ENCODE measurements around the gene KIAA0513.

The KIAA0513 gene

GRCh38 chr16:85092851-85093250, 65.3 kb downstream of the KIAA0513 start:
- DNase-seq: no peak

DNA sequence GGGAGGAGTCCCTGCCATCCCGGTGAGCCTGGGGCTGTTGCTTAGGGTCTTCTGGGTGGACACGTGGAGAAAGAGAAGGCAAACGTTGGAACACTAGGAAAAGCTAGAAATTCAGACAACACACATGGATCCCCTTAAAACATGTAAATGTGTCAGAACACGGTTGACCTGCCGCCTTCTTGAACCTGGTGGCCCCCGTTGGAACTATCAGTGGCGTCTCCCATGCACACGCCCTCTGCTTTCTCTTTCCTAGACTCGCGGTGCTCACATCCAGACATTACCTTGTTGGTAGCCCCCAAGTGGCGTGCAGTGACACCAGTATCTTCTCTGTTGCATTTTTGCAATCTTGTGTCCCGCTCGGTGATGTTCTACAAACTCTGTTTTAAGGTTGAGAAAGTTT, 66.1 kb downstream of the KIAA0513 start:
- no peak for DNase-seq

DNA sequence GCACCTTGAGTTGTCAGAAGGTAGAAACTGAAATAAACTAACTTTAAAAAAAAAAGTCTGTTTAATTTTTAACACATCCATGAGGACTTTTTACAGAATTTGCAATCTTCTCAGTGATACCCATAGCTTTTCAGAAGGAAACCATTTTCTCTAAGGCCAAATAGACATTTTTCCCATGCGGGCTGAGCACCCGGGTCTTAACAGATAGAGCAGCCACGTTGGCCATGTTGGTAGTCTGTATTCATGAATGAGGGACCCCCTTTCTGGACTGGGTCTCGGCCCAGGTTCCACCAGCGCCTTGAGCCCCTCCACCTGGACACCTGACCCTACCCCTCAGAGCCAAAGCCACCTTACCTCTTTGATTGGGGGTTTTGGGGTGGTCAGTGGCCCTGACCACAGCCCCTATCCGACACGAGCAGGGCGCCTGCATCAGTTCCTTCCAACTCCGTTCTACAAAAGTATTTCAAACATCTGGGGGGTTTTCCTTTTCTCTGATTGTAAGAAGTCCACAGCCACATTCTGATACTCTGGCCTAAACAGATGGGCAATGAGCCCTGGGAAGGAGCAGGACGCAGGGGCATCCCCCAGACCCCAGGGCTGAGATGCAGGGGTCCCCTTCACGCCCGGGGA, 66.7 kb downstream of the KIAA0513 start:
- no peak for DNase-seq

DNA sequence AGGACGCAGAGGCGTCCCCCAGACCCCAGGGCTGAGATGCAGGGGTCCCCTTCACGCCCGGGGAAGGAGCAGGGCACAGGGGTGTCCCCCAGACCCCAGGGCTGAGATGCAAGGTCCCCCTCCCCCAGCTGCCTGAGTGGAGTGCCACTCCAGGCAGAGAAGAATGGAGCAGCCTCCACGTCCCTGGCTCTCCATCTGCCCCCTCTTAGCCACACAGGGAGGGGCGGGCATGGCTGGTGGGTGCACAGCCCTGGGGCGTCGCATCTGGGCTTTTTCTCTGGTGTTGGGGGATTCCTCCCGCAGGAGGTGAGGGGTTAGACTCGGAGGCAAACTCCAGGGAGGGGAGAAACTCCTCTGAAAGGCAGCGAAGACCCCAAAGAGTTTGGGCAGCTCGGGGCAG, 67.2 kb downstream of the KIAA0513 start:
- no peak for DNase-seq

- no peak for DNase-seq
These were observed 69.3 kb downstream of the KIAA0513 start for GRCh38 chr16:85096921-85097320.

DNA sequence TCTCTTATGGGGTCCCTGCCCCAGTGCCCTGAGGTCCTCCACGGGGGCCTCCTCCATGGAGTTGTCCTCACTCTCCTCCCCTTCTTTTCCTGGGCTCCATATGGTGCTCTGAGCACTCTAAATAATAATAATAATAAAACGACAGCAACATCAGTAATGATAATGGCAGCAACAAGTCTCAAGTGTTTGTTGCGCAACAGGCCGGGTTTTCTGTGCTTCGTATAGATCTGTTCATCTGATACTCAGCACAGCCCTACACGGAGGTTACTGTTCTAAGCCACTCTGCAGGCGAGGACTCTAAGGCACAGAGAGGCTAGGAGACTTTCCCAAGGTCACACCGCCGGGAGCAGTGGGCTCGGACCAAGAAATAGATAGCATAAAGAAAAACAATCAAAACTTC, 71.0 kb downstream of the KIAA0513 start:
- no peak for DNase-seq

- DNase-seq: no peak
These were observed 72.7 kb downstream of the KIAA0513 start for GRCh38 chr16:85100265-85100664.

- DNase-seq: no peak
These were observed 74.5 kb downstream of the KIAA0513 start for GRCh38 chr16:85101956-85102630.

DNA sequence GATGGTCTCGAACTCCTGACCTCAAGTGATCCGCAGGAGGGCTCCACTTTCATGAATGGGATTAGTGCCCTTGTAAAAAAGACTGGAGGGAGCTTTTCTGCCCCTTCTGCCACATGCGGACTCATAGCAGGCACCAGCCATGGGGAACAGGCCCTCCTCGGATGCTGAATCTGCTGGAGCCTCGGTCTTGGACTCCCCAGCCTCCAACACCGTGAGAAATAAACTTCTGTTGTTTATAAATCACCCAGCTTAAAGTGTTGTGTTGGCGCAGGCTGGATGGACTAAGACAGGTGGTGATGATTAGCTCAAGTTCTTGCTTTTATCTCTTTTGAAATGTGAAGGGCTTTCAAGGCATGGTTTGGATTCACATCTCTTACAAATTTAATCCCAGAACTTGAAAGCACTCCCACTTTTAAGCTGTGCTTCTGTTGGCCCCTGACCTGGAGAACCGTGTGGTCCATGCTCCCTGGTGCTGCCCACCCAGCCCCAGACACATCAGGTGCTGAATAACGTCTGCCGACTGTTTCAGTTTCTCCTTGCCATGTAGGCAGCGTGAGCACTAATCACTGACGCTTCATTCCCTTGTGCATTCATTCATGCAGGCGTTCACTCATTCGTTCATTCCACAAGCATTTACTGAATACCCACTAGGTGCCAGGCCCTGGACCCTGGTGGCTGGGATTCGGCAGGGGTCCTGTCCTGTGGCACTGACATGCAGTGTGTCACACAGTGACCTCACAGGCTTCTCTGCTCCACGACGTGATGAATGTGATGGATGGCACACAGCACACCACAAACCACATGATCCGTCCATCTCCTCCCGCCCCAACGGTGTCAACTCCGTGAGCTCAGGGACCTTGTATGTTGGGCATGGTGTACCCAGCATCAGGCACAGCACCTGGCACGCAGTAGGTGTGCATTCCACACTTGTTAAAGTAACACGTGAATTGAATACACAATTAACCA, 75.8 kb downstream of the KIAA0513 start:
- no peak for DNase-seq

- DNase-seq: no peak
These were observed 76.6 kb downstream of the KIAA0513 start for GRCh38 chr16:85104147-85104546.

GRCh38 chr16:85104821-85105391, 77.3 kb downstream of the KIAA0513 start:
- DNase-seq: no peak

DNA sequence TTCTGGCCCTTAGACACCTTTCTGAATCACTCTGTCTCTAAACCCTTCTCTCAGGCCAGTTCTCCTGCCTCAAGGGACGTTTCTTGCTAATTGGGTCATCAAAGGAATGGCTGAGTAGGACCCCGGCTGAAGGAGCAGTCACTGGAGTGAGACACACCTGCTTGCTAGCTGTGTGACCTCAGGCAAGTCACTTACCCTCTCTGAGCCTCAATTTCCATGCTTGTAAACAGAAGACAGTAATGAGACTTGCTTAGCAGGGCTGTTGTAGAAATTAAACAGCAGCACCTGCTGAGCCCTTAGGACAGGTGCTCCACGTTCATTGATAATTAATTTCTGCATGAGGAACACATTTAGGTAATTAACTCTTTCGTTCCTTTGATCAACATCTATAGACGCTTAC, 77.9 kb downstream of the KIAA0513 start:
- DNase-seq: no peak

GRCh38 chr16:85107083-85107482, 79.5 kb downstream of the KIAA0513 start:
- DNase-seq: no peak

DNA sequence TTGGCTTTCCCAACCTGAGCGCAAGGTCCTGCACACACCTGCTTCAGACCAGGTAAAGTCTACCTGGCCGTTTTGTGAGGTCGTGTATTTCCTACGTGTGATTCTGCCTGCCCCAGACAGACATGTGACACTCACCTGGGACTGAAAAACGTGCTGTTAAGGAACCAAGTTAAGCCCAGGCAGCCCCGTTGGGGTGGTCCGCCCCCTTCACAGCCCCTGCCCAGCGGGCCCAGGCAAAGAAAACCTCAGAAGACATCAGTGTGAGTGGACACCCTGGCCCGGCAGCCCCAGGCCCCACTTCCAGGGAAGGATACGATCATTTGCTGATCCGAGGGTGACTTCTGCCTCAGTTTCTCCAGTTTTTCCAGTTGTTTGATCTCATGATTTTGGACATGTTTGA, 79.9 kb downstream of the KIAA0513 start:
- no peak for DNase-seq

DNA sequence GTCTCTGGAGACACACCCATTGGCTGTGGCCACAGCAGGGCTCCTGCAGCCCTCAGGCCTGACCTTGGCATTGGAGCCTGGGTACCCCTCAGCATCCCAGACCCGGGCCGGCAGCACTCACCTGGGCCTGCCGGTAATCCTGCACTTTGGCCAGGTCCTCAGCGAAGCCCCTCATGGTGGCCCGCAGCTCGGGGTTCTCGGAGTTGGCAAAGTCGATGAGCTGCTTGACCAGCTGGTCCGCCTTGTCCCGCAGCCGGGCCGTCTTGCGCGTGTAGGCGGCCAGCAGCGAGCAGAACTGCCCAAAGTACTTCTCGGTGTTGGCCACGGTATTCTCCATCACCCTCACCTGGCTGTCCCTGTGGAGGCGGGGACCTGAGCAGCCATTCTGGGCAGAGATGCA, 82.5 kb downstream of the KIAA0513 start:
- no peak for DNase-seq

DNA sequence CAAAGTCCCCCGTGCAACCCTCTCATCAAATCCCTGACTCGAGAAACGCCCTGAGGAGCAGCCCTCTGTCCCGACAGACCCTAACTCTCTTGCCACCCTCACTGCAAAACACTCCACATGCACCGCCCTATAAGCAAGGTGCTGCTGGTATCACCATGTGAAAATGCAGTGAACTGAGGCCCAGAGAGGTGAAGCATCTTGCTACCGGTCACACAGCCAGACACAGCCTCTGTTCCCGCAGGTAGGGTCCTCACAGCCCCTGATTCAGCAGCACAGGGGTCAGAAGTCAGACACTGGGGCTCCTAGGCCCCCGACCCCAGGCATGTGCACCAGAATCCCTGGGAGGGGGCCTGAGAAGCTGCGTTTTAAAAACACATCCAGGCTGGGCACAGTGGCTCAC, 83.6 kb downstream of the KIAA0513 start:
- DNase-seq: no peak

DNA sequence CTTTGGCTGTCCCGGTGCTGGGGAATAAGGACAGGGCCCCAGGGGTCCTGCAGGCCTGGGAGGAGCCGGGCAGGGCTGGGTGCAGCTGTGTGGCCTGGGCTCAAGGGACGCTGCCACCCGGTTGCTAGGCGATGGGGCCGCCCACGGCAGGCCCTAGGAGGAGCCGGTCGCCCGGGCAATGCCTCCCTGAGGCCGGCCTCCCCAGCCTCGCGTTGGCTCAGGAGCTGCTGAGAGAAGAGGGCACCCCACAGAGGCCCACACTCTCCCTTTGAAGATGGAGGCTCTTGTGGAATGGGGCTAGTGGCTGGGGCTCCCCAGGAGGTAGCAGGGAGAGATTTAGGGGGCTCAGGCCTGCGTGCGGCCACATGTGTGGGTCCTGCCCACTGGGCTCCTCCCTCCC, 84.8 kb downstream of the KIAA0513 start, which contains the start of gene CIBAR2:
CIBAR2 (minus strand) TSS at position 109 of the 400 bp plus-strand sequence. CDS start 120 bp downstream, outside the sequence.
- DNase-seq: peak; percentile 20 to 34

DNA sequence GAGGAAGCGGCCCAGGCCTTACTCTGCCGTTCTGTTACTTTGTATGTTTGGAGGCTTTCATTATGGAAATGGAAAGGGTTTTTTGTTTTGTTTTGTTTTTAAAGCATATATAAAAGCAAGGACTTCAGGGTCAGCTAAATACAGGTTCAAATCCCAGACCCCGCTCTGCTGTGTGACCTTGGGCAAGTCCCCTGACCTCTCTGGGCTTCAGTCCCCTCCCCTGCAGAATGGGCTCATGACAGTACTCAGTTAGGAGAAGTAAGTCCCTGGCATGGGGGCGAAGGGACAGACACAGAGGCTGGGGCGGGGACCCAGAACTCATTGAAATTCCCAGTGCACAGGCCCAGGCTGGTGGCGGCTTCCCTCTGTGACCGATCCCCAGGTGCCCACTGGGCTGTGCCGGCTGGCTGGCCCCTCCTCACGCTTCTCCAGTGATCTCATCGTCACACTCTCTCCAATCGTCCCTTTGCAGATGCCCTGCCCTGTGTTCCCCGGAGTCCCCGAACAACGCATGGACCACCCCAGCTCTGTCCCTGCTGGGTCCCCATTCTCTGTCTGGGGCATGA, 85.7 kb downstream of the KIAA0513 start:
- DNase-seq: no peak

- no peak for DNase-seq
These were observed 86.3 kb downstream of the KIAA0513 start for GRCh38 chr16:85113913-85114312.

DNA sequence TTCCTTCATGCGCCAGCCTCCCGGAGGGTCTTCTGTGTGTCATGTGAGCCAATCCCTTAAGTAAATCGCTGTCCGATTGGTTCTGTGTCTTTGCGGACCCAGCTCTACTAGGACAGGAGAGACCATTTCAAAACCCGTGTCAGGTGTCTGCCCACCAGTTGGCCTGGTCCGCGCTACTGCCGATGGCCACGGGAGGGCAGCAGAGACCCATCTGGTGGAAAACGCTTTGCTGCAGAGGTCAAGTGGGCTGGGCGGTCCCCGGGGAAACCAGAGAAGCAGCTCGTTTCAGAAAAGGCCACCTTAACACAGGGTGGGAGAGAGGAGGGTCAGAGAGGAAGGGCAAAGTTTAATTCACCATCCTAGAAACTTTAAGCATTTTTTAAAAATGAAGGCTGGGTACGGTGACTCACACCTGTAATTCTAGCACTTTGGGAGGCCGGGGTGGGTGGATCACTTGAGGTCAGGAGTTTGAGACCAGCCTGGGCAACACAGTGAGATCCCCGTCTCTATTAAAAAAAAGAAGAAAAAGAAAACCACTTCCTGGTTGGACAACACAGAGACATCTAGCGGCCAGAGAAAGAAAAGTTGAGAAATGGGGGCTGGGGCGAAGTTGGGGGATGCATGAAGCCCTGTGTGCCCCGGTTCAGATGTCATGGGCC, 87.4 kb downstream of the KIAA0513 start:
- peak; percentile 32 to 56 for DNase-seq

- DNase-seq: no peak
These were observed 89.8 kb downstream of the KIAA0513 start for GRCh38 chr16:85117418-85117817.

DNA sequence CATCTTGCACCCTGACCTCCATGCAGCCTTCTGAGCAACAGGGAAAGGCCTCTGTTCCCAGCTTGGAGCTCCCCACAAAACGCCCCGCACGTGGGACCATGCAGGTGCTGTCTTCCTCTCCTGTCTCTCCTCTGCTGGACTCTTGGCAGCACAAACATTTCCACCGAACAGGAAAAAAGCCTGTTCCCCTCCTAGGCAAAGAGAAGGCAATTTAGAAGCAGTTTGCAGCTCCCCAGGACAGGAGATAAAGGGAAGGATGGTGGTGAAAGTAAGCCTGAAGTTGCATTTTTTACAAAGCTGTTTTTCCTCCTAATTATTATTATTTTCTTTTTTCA, 92.4 kb downstream of the KIAA0513 start:
- no peak for DNase-seq
